Parathyroid adenoma (tissue), 2 donors: ENCODE data around the gene RSBN1.
"Not testable (repeated sequence)": the region's sequence is repeated elsewhere in the genome, so short reads cannot be mapped to it uniquely, and the experiment has no call there.

Experiments
- H2AFZ ChIP-seq: fragments of 300-600 bp; sonication (generic); one replicate; pipeline ENCODE4 v1.7.0; 2017; ENCODE audit warnings: antibody characterized with exemption, mild to moderate bottlenecking
- H3K27ac ChIP-seq: fragments of 300-600 bp; sonication (generic); one replicate; pipeline ENCODE4 v1.7.0; 2017
- H3K27me3 ChIP-seq: fragments of 300-600 bp; sonication (generic); one replicate; pipeline ENCODE4 v1.7.0; 2017; ENCODE audit warnings: low read length; ENCODE audit not compliant: control insufficient read depth, insufficient read depth
- H3K36me3 ChIP-seq: fragments of 300-600 bp; sonication (generic); one replicate; pipeline ENCODE4 v1.7.0; 2017; ENCODE audit warnings: low read length; ENCODE audit not compliant: control insufficient read depth, insufficient read depth
- H3K4me1 ChIP-seq: fragments of 300-600 bp; sonication (generic); one replicate; pipeline ENCODE4 v1.7.0; 2017; ENCODE audit warnings: control low read depth
- H3K4me2 ChIP-seq: fragments of 300-600 bp; sonication (generic); one replicate; pipeline ENCODE4 v1.7.0; 2017; ENCODE audit warnings: low read length
- H3K4me3 ChIP-seq: fragments of 300-600 bp; sonication (generic); one replicate; pipeline ENCODE4 v1.7.0; 2017; ENCODE audit warnings: low read depth, low read length
- H3K79me2 ChIP-seq: fragments of 300-600 bp; sonication (generic); one replicate; pipeline ENCODE4 v1.7.0; 2017; ENCODE audit warnings: control low read depth
- H3K9ac ChIP-seq: fragments of 300-600 bp; sonication (generic); one replicate; pipeline ENCODE4 v1.7.0; 2017; ENCODE audit warnings: mild to moderate bottlenecking
- H3K9me3 ChIP-seq: fragments of 300-600 bp; sonication (generic); one replicate; pipeline ENCODE4 v1.7.0; 2017; ENCODE audit warnings: low read length; ENCODE audit not compliant: control insufficient read depth
- TF ChIP-seq, protein P1 (sequence below): fragments of 300-600 bp; sonication (generic); IDR thresholded peaks from one replicate; pipeline ENCODE4 v1.7.0; 2017; ENCODE audit warnings: antibody characterized with exemption, mild to moderate bottlenecking
- donor health status: primary hyperparathyroidism.

The RSBN1 gene

DNA sequence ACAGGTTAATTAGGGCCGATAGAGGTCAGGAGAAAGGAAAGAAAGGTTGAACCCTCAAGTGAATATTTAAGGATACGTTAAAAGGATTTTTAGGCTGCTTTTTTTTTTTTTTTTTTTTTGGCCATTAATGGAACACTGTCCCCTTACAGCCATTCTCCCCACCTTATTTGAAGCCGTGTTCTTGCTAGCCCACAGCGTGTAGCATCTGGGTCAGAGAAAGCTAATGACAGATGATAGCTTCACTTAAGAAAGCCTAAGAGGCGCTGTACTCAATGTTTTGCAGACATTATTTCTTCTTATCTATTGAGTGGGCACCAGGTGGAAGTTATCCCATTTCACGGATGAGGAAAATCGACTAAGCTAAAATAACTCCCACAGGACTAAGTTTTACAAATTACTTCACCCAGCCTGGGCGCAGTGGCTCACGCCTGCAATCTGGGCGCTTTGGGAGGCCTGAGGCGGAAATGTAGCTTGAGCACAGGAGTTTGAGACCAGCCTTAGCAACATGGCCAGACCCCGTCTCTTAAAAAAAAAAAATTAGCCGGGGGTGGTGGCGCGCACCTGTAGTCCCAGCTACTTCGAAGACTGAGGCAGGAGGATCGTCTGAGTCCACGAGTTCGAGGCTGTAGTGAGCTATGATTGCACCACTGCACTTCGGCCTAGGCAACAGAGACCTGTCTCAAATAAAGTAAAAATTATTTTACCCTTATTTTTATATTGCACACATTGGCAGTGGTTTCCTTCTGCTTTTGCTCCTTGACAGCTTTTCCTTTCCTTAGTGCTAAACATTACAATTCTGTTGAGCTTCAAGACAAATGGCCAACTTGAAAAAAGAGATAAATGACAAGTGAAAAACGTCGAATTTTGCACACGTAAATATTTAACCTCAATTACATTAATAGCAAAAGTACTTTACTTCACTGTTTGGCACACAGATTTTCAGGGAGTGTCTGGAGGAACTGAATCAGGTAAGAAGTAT lies 51.9 kb downstream of the RSBN1 start:
- Histone ChIP-seq H2AFZ (peak overlapping the region; percentile 96), H3K9ac (no peak overlapping the region), H3K27me3 (no peaks in the 10 kb centered on the region), H3K36me3 (no peaks in the 10 kb centered on the region), H3K4me1 (peaks cover 5% of the 10 kb centered on the region), H3K27ac (peak overlapping the region; percentile 90), H3K79me2 (no peaks in the 10 kb centered on the region), H3K9me3 (no peaks in the 10 kb centered on the region), H3K4me2 (peak overlapping the region; percentile 92), H3K4me3 (peak overlapping the region; percentile 95)
- TF ChIP-seq, protein P1, sequence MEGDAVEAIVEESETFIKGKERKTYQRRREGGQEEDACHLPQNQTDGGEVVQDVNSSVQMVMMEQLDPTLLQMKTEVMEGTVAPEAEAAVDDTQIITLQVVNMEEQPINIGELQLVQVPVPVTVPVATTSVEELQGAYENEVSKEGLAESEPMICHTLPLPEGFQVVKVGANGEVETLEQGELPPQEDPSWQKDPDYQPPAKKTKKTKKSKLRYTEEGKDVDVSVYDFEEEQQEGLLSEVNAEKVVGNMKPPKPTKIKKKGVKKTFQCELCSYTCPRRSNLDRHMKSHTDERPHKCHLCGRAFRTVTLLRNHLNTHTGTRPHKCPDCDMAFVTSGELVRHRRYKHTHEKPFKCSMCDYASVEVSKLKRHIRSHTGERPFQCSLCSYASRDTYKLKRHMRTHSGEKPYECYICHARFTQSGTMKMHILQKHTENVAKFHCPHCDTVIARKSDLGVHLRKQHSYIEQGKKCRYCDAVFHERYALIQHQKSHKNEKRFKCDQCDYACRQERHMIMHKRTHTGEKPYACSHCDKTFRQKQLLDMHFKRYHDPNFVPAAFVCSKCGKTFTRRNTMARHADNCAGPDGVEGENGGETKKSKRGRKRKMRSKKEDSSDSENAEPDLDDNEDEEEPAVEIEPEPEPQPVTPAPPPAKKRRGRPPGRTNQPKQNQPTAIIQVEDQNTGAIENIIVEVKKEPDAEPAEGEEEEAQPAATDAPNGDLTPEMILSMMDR = no peak

DNA sequence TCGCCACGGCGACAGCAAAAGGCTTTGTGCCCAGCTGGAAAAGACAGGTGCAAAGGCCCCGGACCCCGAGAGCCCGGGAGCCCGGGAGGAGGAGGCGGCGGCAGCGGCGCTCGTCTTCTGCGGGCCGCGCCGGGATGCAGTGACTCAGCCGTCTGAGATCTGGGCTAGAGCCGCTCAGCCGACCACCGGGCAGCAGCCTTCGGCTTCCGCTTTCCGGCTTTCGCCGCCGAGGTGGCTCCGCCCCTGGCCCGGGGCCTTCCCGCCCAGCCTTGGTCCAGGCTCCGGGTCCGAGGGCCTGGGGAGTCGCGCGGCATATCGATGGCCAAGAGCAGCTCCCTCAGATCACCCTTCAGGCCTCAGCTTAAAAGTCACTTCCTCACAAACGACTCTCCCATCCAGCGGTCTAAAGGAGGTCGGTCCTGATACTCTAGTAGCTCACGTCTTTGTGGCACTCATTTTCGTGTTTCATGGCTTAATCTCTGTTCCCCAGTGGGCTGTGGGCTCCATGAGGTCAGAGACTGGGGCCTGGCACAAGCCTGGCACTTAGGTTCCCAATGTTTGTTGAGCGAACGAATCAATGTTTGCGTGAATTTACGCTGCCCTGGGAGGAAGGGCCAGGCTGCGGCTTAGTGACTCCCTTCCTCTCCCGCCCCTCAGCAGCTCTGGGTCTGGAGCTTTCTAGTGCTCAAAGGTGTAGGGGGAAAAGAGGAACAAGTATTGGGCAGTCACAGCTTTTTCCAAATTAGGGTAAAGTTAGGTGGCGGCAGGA lies 52.8 kb downstream of the RSBN1 start, which contains the start of gene PHTF1:
Gene PHTF1, minus strand, starts transcription at position 154 of the 769 bp plus-strand sequence. CDS start 783 bp downstream, outside the sequence.
- TF ChIP-seq, protein P1 = no peak
- H3K36me3 ChIP-seq = no peaks in the 10 kb centered on the region
- H3K9me3 ChIP-seq = no peaks in the 10 kb centered on the region
- H3K27ac ChIP-seq = peak within 1 kb of the TSS; percentile 90
- H3K27me3 ChIP-seq = no peaks in the 10 kb centered on the region
- H3K4me2 ChIP-seq = peak within 1 kb of the TSS; percentile 92
- no peaks in the 10 kb centered on the region for H3K4me1 ChIP-seq
- H3K79me2 ChIP-seq = no peaks in the 10 kb centered on the region
- H3K9ac ChIP-seq = peak within 1 kb of the TSS; percentile 1
- peak within 1 kb of the TSS; percentile 95 for H3K4me3 ChIP-seq
- H2AFZ ChIP-seq = peak within 1 kb of the TSS; percentile 96

DNA sequence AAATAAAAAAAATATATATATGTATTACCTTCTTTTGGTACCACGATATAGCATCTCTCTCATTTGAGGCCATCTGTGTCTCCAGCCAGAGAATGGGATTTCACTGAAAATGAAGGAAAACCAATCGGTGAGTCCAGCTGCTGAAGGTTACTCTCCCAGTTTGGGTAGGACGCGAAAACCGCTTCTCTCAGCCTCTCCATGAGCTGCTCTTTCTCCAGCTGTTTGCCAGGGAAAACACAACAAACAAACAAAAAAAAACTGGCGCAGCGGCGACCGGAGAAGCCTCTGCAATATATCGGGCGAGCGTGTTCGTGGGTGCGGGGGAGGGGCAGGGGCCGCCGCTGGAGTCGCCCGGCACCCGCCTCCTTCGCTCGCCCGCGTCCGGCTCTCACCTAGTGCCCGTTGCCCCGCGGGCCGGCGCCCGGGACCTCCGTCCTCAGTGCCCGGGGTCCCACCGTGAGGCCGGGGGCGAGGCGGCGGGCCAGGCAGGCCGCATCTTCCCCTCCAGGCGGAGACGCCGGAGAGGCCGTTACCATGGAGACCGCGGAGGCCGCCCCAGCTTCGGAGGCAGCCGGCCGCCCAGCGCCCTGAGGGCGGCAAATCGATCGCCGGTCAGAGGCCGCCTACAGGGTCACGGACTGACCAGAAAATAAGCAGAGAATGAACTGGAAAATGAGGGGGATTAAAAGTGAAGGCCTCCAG lies 53.5 kb downstream of the RSBN1 start:
- peak overlapping the region; percentile 96 for H2AFZ ChIP-seq
- H3K36me3 ChIP-seq = no peaks in the 10 kb centered on the region
- no peaks in the 10 kb centered on the region for H3K9me3 ChIP-seq
- no peaks in the 10 kb centered on the region for H3K79me2 ChIP-seq
- peak overlapping the region; percentile 1 for H3K9ac ChIP-seq
- no peaks in the 10 kb centered on the region for H3K4me1 ChIP-seq
- H3K27ac ChIP-seq = peak overlapping the region; percentile 90
- peak overlapping the region; percentile 92 for H3K4me2 ChIP-seq
- H3K4me3 ChIP-seq = peak overlapping the region; percentile 95
- TF ChIP-seq, protein P1 = no peak
- H3K27me3 ChIP-seq = no peaks in the 10 kb centered on the region

DNA sequence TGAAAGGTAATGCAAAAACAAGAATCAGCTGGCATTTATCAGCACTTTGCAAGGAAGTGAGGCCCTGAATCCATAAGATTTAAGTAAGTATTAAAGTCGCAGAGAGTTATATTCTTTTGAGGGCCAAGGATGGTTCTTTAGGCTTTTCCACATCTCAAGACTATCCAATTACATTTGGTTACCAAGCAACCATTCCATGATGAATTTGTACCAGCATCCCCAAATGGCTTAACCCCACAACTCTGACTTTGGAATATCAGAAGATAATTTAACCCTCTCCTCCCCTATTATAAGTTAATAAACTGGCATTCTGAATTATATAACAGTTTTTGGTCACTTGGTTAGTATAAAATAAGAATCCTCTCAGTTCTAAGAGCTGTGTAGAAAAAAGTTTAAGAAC lies 55.8 kb downstream of the RSBN1 start:
- no peak overlapping the region for H3K4me3 ChIP-seq
- H3K4me1 ChIP-seq = no peaks in the 10 kb centered on the region
- no peaks in the 10 kb centered on the region for H3K79me2 ChIP-seq
- no peak overlapping the region for H3K4me2 ChIP-seq
- H2AFZ ChIP-seq = no peak overlapping the region
- no peak overlapping the region for H3K27ac ChIP-seq
- H3K27me3 ChIP-seq = no peaks in the 10 kb centered on the region
- no peak overlapping the region for H3K9ac ChIP-seq
- TF ChIP-seq, protein P1 = no peak
- H3K36me3 ChIP-seq = no peaks in the 10 kb centered on the region
- H3K9me3 ChIP-seq = no peaks in the 10 kb centered on the region

DNA sequence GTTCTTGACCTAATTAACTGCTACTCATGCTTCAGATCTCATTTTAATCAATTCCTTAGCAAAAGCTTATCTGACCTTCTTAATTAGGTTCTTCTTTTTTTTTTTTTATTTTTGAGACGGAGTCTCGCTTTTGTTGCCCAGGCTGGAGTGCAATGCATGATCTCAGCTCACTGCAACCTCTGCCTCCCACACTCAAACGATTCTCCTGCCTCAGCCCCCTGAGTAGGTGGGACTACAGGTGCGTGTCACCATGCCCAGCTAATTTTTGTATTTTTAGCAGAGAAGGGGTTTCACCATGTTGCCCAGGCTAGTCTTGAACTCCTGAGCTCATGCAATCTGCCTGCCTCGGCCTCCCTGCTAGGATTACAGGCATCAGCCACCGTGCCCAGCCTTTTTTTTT lies 58.9 kb downstream of the RSBN1 start:
- not testable (repeated sequence) for H3K4me2 ChIP-seq, H3K9ac ChIP-seq, H3K27me3 ChIP-seq, H3K27ac ChIP-seq, H3K36me3 ChIP-seq, H3K9me3 ChIP-seq, H3K4me3 ChIP-seq, H3K4me1 ChIP-seq, H3K79me2 ChIP-seq, H2AFZ ChIP-seq
